HG03521 (cell line): Measurements from ENCODE around the gene COMMD10.

Source experiments
- ATAC-seq: cut with Tn5 transposase; IDR thresholded peaks from one replicate; pipeline ENCODE4 v1.9.1; 2021; ENCODE audit warnings: mild to moderate bottlenecking, moderate library complexity; ENCODE audit not compliant: unreplicated experiment

COMMD10 gene

GRCh38 chr5:116288524-116288923 lies 203.7 kb downstream of the COMMD10 start:
- ATAC-seq, result no peak

DNA sequence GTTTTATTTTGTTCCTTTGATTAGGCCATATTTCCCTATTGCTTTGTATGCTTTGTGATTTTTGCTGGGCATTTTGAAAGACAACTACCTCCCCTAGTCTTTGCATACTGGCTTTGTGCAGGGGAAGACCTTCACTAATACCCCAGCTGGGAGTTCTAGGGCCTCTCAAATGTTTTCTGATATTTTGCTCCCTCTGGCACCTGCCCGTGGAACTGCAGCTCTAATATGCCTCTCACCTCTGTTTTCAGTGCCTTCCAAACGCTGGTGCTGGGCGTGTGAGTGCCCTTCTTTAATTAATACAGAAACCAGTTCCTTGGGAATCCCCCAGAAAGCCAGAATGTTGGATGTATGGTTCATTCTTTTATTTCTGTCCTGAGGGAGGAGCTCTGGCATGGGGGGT lies 204.5 kb downstream of the COMMD10 start:
- ATAC-seq, result no peak

GRCh38 chr5:116291271-116291670 lies 206.4 kb downstream of the COMMD10 start:
- no peak for ATAC-seq

- no peak for ATAC-seq
These were observed 207.5 kb downstream of the COMMD10 start for GRCh38 chr5:116292321-116292720.

- no peak for ATAC-seq
These were observed 211.7 kb downstream of the COMMD10 start for GRCh38 chr5:116296335-116297072.

DNA sequence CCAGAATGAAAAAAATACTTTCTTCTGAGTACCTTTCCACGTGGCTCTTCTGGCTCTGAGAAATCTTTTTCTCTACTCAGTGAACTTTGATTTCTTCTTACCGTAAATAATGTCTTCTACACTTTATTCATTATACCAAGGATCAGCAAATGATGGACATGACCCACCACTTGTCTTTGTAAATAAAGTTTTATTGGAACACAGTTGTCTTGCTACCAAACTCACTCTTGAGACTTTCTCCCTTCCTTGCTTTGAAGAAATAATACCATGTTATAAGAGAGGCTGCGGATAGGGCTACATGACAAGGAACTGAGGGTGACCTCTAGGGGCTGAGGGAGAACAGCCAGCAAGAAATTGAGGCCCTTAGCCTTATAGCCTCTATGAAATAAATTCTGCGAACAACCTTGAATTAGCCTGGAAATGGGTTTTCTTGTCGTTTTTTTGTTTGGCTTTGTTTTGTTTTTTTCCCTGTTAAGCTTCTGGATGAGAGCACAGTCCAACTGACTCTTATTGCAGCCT lies 212.5 kb downstream of the COMMD10 start:
- no peak for ATAC-seq

GRCh38 chr5:116299746-116300640 lies 215.2 kb downstream of the COMMD10 start:
- no peak for ATAC-seq

GRCh38 chr5:116301110-116301509 lies 216.3 kb downstream of the COMMD10 start:
- ATAC-seq, result no peak

GRCh38 chr5:116303340-116303739 lies 218.5 kb downstream of the COMMD10 start:
- no peak for ATAC-seq

- ATAC-seq, result no peak
These were observed 219.0 kb downstream of the COMMD10 start for GRCh38 chr5:116303810-116304209.

DNA sequence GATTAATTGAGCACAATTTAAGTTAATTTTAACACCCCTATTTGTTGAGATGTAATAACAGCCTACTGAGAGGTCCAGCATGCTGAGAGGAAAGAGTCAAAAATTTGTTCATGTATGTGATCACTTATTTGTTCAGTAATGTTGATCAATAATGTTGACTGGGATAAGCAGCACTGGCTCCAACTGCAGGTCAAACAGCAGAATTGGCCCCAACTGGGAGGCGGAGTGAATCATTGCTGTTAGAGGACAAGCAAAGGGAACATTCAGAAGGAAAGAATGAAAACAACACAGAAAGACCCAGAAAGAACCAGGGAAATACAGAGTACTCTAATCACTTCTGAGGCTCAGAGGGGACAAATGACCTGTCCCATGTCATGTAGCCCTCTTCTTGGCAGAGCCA lies 221.1 kb downstream of the COMMD10 start:
- ATAC-seq, result no peak

- ATAC-seq, result no peak
These were observed 222.0 kb downstream of the COMMD10 start for GRCh38 chr5:116306846-116307245.

DNA sequence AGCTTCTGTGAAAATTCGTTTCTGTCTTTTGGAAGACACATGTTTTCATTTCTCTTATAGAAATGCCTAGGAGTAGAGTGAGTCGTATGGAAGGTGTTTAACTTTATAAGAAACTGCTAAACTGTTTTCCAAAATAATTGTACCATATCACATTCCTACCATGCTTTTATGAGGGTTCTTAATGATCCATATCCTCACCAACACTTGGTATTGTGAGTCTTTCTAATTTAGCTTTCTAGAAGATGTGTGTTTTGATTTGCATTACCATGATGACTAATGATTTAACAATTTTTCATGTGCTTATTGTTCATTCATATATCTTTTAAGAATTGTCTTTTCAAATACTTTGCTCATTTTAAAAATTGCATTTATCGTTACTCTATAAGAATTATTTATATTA lies 223.6 kb downstream of the COMMD10 start:
- ATAC-seq, result no peak

DNA sequence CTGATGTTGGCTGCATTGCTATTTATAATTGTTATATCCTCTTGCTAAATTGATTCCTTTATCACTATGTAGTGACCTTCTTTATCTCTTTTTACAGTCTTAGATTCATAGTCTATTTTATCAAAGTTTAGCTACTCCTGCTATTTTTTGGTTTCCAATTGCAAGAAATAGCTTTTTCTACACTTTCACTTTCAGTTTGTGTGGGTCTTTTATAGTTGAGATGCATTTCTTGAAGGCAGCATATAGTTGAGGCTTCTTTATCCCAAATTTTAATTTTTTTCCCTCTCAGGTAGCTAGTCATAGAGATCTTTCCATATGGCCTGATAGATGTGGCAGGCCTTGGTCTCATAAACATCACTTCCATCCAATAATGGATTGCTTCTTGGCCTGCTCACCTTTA lies 228.5 kb downstream of the COMMD10 start:
- ATAC-seq, result no peak

GRCh38 chr5:116315531-116315930 lies 230.7 kb downstream of the COMMD10 start:
- ATAC-seq, result no peak

- no peak for ATAC-seq
These were observed 233.4 kb downstream of the COMMD10 start for GRCh38 chr5:116318091-116318854.

- no peak for ATAC-seq
These were observed 235.7 kb downstream of the COMMD10 start for GRCh38 chr5:116320486-116320885.

- ATAC-seq, result no peak
These were observed 244.7 kb downstream of the COMMD10 start for GRCh38 chr5:116329503-116329902.

GRCh38 chr5:116340799-116341198 lies 256.0 kb downstream of the COMMD10 start:
- ATAC-seq, result no peak
